Measurements from ENCODE around the gene CEP85.
A peak's percentile ranks its signal among the peaks of the same experiment; 100 is the strongest.

The CEP85 gene

DNA sequence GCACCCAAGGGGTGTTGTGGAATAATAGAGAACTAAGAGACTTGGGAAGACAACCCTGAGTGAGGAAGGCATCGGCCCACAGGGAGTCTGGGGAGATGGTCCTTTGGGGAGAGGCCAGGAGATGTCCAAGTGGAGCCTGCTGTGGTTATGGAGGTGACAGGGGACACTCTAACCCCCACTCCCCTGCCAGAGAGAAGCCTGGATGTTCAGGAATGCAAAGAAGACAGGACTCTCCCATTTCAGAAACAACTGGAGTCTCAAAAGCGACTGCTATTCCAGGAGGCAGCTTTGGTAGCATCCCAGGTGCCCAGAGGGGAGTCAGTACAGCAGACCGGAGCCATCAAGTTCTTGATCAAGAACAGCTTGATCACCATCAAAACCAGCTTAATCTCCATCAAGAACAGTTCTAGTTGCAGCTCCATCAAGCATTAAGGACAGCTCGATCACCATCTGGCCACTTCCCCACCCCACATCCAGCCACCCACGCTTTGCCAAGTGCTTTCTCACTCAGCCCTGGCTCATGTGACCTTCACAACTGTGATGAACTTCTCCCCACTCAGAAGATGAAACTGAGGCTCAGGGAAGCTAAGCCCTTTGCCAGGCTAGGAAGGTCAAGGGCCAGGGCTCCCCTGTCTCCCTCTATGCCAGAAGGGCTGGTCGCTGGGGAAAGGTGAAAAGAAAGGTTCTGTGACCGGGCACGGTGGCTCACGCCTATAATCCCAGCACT, 84.5 kb downstream of the CEP85 start:
- DNase-seq = no peak

- DNase-seq = no peak
These were observed 86.9 kb downstream of the CEP85 start for GRCh38 chr1:26320896-26321295.

DNA sequence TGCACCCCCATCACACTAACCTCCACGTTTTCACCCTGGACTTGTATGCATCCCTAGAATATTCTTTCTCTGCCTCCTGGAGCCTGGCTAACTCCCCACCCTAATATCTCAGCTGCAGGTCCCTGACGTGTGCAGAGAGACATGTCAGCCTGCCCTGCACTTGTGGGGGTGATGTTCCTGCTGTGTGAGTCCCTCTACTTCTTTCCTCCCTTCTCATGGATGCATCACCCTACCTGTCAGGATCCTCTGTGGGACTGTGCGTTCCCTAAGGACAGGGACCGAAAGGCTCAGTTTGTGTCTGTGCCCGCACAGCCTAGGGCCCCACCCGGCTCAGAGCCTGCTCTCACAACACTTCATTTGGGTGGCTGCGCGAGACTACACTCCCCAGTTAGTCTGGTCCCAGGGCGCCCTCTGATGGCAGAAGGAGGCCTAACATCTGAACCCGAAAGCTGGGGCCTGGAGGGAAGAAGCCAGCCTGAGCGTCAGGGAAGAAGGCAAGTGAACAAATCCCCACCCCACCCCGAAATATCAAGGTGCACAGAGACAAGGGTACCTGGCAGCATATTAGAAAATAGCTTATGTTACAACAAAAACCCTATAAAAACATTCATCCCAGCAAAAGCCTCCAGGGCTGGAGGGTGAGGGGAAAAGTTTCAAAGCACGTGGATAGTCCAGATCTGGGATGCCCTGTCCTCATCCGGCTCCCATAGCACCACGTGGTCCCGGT, 87.5 kb downstream of the CEP85 start:
- peak; percentile 25 for DNase-seq

- no peak for DNase-seq
These were observed 88.0 kb downstream of the CEP85 start for GRCh38 chr1:26322042-26322331.

GRCh38 chr1:26323382-26323781, 89.4 kb downstream of the CEP85 start:
- DNase-seq = no peak

DNA sequence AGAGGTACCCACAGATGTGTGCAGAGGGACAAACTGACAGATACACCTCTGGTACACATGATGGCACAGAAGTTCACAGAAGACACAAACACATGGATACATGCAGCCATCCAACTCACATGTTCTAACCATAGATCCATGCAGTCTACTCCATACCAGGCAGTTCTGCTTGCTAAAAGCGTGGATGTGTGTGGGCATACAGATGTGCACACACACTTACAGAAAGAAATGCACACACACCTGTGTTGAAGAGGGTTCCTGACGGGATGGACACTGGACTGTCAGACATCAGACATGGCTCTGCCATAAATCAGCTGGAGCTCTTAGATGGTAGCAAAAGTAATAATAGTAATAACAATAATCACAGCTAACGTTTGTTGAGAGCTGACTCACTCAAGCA, 90.5 kb downstream of the CEP85 start:
- no peak for DNase-seq

DNA sequence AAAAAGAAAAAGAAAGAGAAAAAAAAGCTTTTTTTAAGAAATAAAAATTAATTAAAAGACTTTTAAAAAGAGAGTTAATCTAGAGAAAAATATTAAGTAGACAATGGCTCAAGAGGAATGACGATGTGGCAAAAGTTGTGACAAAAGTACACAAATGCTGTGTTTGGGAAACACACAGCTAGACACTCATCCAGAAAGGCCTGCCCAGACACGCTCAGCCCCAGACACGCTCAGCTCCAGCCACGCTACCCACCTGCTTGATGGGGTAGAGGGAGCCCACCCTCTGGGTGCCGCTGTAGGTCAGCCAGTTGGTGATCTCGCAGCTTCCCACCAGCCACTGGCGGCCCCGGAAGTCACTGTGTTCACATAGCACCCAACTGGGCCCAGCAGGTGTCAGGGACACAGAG, 94.0 kb downstream of the CEP85 start:
- DNase-seq = no peak

Data from NCI-H2029 (cell line).